ENCODE measurements around the gene VCPKMT. TPM values are rescaled to one million over a fixed set of nuclear protein-coding genes. Genes with fewer than 3 reads are reported as not detected.

VCPKMT gene
- total RNA-seq, 1 donor, result 5.9 TPM

- no peak for DNase-seq (ENCODE audit: low read depth in 2 of 3, low spot score in 2 of 3)
These were observed 47.9 kb downstream of the VCPKMT start for GRCh38 chr14:50068496-50068895.

- DNase-seq (ENCODE audit: low read depth in 2 of 3, low spot score in 2 of 3), result no peak
These were observed 48.5 kb downstream of the VCPKMT start for GRCh38 chr14:50067723-50068495.

- DNase-seq (ENCODE audit: low read depth in 2 of 3, low spot score in 2 of 3), result no peak
These were observed 50.8 kb downstream of the VCPKMT start for GRCh38 chr14:50065583-50065982.

- DNase-seq (ENCODE audit: low read depth in 2 of 3, low spot score in 2 of 3), result peak in 2 of 3 donors; percentile 67 to 72
These were observed 51.4 kb downstream of the VCPKMT start for GRCh38 chr14:50064993-50065392.

- no peak for DNase-seq (ENCODE audit: low read depth in 2 of 3, low spot score in 2 of 3)
These were observed 52.4 kb downstream of the VCPKMT start for GRCh38 chr14:50063876-50064420.

- DNase-seq (ENCODE audit: low read depth in 2 of 3, low spot score in 2 of 3), result peak; percentile 63 to 86 (median 84)
These were observed 53.8 kb downstream of the VCPKMT start for GRCh38 chr14:50062438-50063085.

- peak in 2 of 3 donors; percentile 69 to 89 for DNase-seq (ENCODE audit: low read depth in 2 of 3, low spot score in 2 of 3)
These were observed 54.5 kb downstream of the VCPKMT start for GRCh38 chr14:50061664-50062437.

- peak in 2 of 3 donors; percentile 71 to 76 for DNase-seq (ENCODE audit: low read depth in 2 of 3, low spot score in 2 of 3)
These were observed 55.3 kb downstream of the VCPKMT start for GRCh38 chr14:50060871-50061663.

- no peak for DNase-seq (ENCODE audit: low read depth in 2 of 3, low spot score in 2 of 3)
These were observed 56.4 kb downstream of the VCPKMT start for GRCh38 chr14:50059763-50060616.

Small RNA genes within 50 kb of the gene (small RNA-seq; reads per million reads assigned to genes)
- gene RF00019, result not detected

Other genes starting within 250 kb of the VCPKMT start
- 53.3 TPM for gene ARF6, start 223.5 kb downstream of the VCPKMT start, total RNA-seq
- gene SOS2, start 115.0 kb upstream of the VCPKMT start, total RNA-seq, result 9.7 TPM
- 4.0 TPM for gene L2HGDH, start 195.7 kb upstream of the VCPKMT start, total RNA-seq
- gene DMAC2L, start 195.8 kb upstream of the VCPKMT start, total RNA-seq, result 16.7 TPM